ENCODE results near the gene KPNA4.

The KPNA4 gene

DNA sequence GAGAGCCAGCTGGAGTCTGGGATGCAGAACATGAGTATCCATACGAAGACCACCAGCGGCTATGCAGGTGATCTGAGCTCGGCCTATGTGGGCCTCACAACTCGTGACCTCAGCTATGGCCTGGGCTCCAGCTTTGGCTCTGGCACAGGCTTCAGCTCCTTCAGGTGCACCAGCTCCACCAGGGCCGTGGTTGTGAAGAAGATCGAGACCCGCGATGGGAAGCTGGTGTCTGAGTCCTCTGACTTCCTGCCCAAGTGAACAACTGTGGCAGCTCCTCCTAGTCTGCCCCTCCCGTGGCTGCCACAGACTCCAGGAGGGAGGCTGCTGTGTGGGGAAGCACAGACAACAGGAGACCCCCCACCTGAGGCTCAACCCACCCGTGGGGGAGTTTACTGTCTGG, 3.6 kb upstream of the KPNA4 start:
- peaks cover 5% of the 10 kb centered on the region for H3K4me1 ChIP-seq (ENCODE audit: control insufficient read depth, low read depth, low read length)
- no peak overlapping the region for H3K4me3 ChIP-seq (ENCODE audit: low read length)

DNA sequence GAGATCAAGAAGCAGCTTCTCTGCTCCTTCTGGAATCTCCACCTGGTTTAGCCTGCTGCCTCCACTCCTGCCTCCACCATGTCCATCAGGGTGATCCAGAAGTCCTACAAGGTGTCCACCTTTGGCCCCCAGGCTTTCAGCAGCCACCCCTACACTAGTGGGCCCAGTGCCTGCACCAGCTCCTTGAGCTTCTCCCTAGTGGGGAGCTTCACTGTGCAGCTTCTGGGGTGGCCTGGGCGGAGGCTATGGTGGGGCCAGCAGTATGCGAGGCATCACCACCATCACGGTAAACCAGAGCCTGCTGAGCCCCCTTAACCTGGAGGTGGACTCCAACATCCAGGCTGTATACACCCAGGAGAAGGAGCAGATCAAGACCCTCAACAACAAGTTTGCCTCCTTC, 2.4 kb upstream of the KPNA4 start:
- Histone ChIP-seq H3K4me1 (ENCODE audit: control insufficient read depth, low read depth, low read length) (peaks cover 11% of the 10 kb centered on the region), H3K27ac (ENCODE audit: low read length) (no peak overlapping the region), H3K9me3 (ENCODE audit: control insufficient read depth, low read depth, low read length) (no peaks in the 10 kb centered on the region), H3K36me3 (ENCODE audit: control insufficient read depth, low read depth, low read length) (peaks cover 6% of the 10 kb centered on the region), H3K4me3 (ENCODE audit: low read length) (no peak overlapping the region), H3K27me3 (ENCODE audit: control insufficient read depth, insufficient read depth, low read length) (peaks cover 7% of the 10 kb centered on the region), H3K9ac (ENCODE audit: low read length) (no peak overlapping the region)

More for the DNA sequence above, 3.6 kb upstream of the KPNA4 start:
- Histone ChIP-seq H3K9me3 (ENCODE audit: control insufficient read depth, low read depth, low read length) (no peaks in the 10 kb centered on the region), H3K27ac (ENCODE audit: low read length) (no peak overlapping the region), H3K36me3 (ENCODE audit: control insufficient read depth, low read depth, low read length) (no peaks in the 10 kb centered on the region), H3K9ac (ENCODE audit: low read length) (no peak overlapping the region), H3K27me3 (ENCODE audit: control insufficient read depth, insufficient read depth, low read length) (peaks cover 7% of the 10 kb centered on the region)

DNA sequence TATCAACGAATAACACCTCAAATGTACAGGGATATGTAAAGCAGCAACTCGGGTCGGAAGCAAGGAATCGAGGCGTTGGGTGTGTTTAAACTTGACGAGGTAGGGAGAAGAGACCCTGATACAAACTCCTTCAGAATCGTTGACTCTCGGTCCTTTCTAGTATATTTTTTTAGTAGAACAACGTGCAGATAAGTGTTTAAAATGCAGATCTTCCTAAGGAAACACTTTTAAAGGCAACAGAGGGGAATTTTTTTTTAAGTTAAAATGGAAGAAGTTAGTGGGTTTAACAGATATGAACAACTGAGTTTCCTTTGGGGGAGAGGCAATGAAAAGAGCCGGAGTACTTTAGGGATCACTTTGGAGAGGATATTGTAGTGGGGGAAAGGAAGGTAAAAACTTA, 1.1 kb upstream of the KPNA4 start:
- Histone ChIP-seq H3K4me1 (ENCODE audit: control insufficient read depth, low read depth, low read length) (peaks cover 17% of the 10 kb centered on the region), H3K9ac (ENCODE audit: low read length) (peak overlapping the region; percentile 79), H3K27ac (ENCODE audit: low read length) (no peak overlapping the region), H3K27me3 (ENCODE audit: control insufficient read depth, insufficient read depth, low read length) (peaks cover 7% of the 10 kb centered on the region), H3K36me3 (ENCODE audit: control insufficient read depth, low read depth, low read length) (peaks cover 12% of the 10 kb centered on the region), H3K9me3 (ENCODE audit: control insufficient read depth, low read depth, low read length) (no peaks in the 10 kb centered on the region), H3K4me3 (ENCODE audit: low read length) (peak overlapping the region; percentile 72)

DNA sequence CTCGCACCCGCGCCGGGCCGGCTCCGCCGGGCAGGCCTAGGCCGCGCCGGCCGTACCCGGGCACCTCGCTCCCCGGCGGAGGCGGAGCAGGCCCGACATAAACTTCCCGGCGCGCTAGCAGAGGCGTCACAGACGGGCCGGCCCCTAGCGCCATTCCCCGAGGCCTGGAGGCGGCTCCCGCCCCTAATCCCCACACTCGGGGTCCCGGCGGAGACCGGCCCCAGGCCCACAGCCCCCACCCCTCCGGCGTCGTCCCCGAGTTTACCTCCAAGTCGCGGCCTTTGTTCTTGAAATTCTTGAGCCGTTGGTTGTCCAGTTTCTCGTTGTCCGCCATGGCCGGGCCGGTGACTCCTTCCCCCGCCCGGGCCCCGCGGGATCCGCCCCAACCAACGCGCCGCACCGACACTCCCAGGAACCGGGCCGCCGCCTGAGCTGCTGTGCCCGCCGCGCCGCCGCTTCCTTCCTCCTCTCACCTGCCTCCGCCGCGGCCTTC, 376 bp downstream of the KPNA4 start:
- H3K4me3 ChIP-seq (ENCODE audit: low read length): peak overlapping the region; percentile 84
- no peak overlapping the region for H3K27ac ChIP-seq (ENCODE audit: low read length)
- peak overlapping the region; percentile 76 for H3K9ac ChIP-seq (ENCODE audit: low read length)
- no peaks in the 10 kb centered on the region for H3K9me3 ChIP-seq (ENCODE audit: control insufficient read depth, low read depth, low read length)
- peaks cover 17% of the 10 kb centered on the region for H3K4me1 ChIP-seq (ENCODE audit: control insufficient read depth, low read depth, low read length)
- peaks cover 12% of the 10 kb centered on the region for H3K36me3 ChIP-seq (ENCODE audit: control insufficient read depth, low read depth, low read length)
- H3K27me3 ChIP-seq (ENCODE audit: control insufficient read depth, insufficient read depth, low read length): peaks cover 7% of the 10 kb centered on the region

DNA sequence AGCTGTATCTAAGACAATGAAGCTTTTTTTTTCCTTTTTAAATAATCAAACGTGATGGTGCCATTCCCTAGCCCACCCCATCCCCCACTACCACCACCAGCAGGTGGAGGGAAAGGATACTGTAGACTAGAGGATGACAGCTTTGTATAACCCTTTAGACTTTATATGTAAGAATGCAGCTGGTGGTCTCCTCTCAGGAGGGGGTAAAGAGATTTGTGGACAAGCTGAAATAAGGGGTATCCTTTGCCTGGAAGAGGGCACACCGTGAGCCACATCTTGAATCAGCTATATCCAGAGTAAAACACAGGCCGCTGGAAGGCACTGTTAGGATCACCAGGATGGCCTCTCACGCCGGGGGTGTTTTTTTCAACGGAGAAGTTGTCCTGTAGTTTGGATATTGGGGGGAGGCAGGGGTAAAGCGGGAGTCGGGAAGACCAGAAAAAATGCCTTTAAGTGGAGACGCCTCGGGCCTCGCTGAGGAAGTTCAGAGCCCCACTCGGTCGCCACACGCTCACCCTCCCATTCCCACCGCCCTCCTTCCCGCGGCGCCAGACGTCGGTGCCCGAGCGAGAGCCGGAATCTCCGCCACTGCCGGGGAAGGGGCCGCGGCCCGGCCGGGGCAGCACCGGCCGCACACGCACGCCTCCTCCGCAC, 986 bp downstream of the KPNA4 start:
- H3K27ac ChIP-seq (ENCODE audit: low read length): no peak overlapping the region
- peaks cover 17% of the 10 kb centered on the region for H3K4me1 ChIP-seq (ENCODE audit: control insufficient read depth, low read depth, low read length)

DNA sequence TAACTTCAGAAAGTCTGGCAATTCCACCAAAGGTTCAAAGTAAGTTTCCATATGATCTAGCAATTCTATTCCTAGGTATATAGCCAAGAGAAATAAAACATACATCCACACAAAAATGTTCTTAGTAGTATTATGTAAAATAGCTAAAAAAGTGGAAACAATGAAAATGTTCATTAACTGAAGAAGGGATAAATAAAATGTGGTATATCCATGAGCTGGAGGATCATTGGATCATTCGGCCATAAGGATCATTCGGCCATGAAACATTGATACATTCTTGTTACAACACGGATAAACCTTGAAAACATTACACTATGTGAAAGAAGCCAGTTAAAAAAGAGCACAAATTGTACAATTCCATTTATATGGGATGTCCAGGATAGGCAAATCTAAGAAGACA, 2.4 kb downstream of the KPNA4 start:
- Histone ChIP-seq H3K4me1 (ENCODE audit: control insufficient read depth, low read depth, low read length) (peaks cover 17% of the 10 kb centered on the region), H3K27ac (ENCODE audit: low read length) (no peak overlapping the region), H3K27me3 (ENCODE audit: control insufficient read depth, insufficient read depth, low read length) (peaks cover 7% of the 10 kb centered on the region), H3K9me3 (ENCODE audit: control insufficient read depth, low read depth, low read length) (no peaks in the 10 kb centered on the region), H3K4me3 (ENCODE audit: low read length) (peak overlapping the region; percentile 84), H3K9ac (ENCODE audit: low read length) (no peak overlapping the region), H3K36me3 (ENCODE audit: control insufficient read depth, low read depth, low read length) (peaks cover 12% of the 10 kb centered on the region)

More for the DNA sequence above, 986 bp downstream of the KPNA4 start:
- Histone ChIP-seq H3K36me3 (ENCODE audit: control insufficient read depth, low read depth, low read length) (peaks cover 12% of the 10 kb centered on the region), H3K9ac (ENCODE audit: low read length) (peak overlapping the region; percentile 76), H3K9me3 (ENCODE audit: control insufficient read depth, low read depth, low read length) (no peaks in the 10 kb centered on the region), H3K27me3 (ENCODE audit: control insufficient read depth, insufficient read depth, low read length) (peaks cover 7% of the 10 kb centered on the region), H3K4me3 (ENCODE audit: low read length) (peak overlapping the region; percentile 84)

DNA sequence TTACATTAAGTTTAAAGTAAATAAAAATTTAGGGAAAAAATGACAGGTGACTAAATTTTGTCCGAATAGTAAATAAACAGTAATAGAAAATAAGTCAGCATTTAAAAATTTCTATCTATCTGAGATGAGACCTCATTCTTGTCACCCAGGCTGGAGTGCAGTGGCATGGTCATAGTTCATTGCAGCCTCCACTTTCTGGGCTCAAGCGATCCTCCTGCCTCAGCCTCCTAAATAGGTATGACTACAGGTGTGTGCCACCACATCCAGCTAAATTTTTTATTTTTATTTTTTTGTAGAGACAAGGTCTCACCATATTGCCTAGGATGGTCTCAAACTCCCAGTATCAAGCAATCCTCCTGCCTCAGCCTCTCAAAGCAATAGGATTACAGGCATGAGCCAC, 7.8 kb downstream of the KPNA4 start:
- Histone ChIP-seq H3K36me3 (ENCODE audit: control insufficient read depth, low read depth, low read length) (peaks cover 6% of the 10 kb centered on the region), H3K9me3 (ENCODE audit: control insufficient read depth, low read depth, low read length) (no peaks in the 10 kb centered on the region), H3K27me3 (ENCODE audit: control insufficient read depth, insufficient read depth, low read length) (no peaks in the 10 kb centered on the region)

DNA sequence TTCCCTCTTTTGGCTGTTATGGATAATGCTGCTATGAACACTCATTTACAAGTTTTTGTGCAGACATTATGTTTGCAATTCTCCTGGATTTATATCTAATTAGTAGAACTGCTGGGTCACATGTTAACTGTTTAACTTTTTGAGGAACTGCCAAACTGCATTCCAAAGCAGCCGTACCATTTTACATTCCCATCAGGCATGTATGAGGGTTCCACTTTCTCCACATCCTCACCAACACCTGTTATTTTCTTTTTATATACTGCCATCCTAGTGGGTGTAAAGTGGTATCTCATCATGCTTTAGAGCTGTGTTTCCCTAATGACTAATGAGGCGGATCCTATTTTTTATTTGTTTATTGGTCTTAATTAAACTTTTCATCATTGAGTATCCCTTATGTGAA, 9.2 kb downstream of the KPNA4 start:
- H3K9me3 ChIP-seq (ENCODE audit: control insufficient read depth, low read depth, low read length): peaks cover 1% of the 10 kb centered on the region
- no peak overlapping the region for H3K9ac ChIP-seq (ENCODE audit: low read length)
- H3K36me3 ChIP-seq (ENCODE audit: control insufficient read depth, low read depth, low read length): no peaks in the 10 kb centered on the region
- no peaks in the 10 kb centered on the region for H3K27me3 ChIP-seq (ENCODE audit: control insufficient read depth, insufficient read depth, low read length)
- H3K4me1 ChIP-seq (ENCODE audit: control insufficient read depth, low read depth, low read length): peaks cover 24% of the 10 kb centered on the region
- no peak overlapping the region for H3K4me3 ChIP-seq (ENCODE audit: low read length)
- no peak overlapping the region for H3K27ac ChIP-seq (ENCODE audit: low read length)

More for the DNA sequence above, 7.8 kb downstream of the KPNA4 start:
- Histone ChIP-seq H3K9ac (ENCODE audit: low read length) (no peak overlapping the region), H3K27ac (ENCODE audit: low read length) (no peak overlapping the region), H3K4me1 (ENCODE audit: control insufficient read depth, low read depth, low read length) (peaks cover 28% of the 10 kb centered on the region), H3K4me3 (ENCODE audit: low read length) (no peak overlapping the region)

DNA sequence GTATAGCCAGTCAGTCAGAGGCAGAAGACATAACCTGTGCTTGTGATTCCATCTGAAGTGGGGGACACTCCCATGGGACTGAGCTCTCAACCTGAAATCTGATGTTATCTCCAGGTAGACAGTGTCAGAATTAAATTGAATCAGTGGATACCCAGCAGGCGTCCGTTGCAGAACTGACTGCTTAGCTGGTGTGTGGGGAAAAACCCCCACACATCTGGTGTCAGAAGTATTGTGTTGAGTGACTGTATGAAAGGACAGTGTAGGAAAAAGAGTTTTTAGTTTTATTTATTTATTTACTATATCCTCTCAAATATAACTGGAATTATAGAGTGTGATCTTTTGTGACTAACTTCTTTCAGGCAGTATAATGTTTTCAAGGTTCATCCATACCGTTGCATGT, 10.4 kb downstream of the KPNA4 start:
- H3K27me3 ChIP-seq (ENCODE audit: control insufficient read depth, insufficient read depth, low read length): no peaks in the 10 kb centered on the region
- no peaks in the 10 kb centered on the region for H3K36me3 ChIP-seq (ENCODE audit: control insufficient read depth, low read depth, low read length)
- no peak overlapping the region for H3K27ac ChIP-seq (ENCODE audit: low read length)
- H3K9ac ChIP-seq (ENCODE audit: low read length): no peak overlapping the region
- no peak overlapping the region for H3K4me3 ChIP-seq (ENCODE audit: low read length)
- peaks cover 24% of the 10 kb centered on the region for H3K4me1 ChIP-seq (ENCODE audit: control insufficient read depth, low read depth, low read length)
- H3K9me3 ChIP-seq (ENCODE audit: control insufficient read depth, low read depth, low read length): peaks cover 7% of the 10 kb centered on the region

DNA sequence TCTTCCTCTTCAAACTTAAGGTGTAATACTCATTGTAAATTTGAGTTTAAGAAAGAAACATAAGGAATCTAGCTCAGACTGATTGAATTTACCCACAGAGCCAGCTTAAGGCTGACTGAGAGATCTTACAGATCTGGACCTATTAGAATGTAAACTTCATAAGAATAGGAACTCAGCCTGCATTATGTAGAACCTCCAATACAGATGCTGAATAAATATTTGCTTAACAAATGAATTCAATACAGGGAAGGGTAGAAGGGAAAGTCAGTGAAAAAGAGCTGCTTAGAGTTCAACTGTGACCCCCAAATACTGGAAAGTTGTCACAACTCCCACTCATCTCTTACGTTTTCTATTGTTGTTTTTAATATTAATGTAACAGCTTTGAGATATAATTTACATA, 11.5 kb downstream of the KPNA4 start:
- no peak overlapping the region for H3K4me3 ChIP-seq (ENCODE audit: low read length)
- H3K9ac ChIP-seq (ENCODE audit: low read length): no peak overlapping the region
- peaks cover 7% of the 10 kb centered on the region for H3K9me3 ChIP-seq (ENCODE audit: control insufficient read depth, low read depth, low read length)
- H3K4me1 ChIP-seq (ENCODE audit: control insufficient read depth, low read depth, low read length): peaks cover 24% of the 10 kb centered on the region
- H3K27ac ChIP-seq (ENCODE audit: low read length): no peak overlapping the region
- H3K36me3 ChIP-seq (ENCODE audit: control insufficient read depth, low read depth, low read length): no peaks in the 10 kb centered on the region
- H3K27me3 ChIP-seq (ENCODE audit: control insufficient read depth, insufficient read depth, low read length): no peaks in the 10 kb centered on the region

DNA sequence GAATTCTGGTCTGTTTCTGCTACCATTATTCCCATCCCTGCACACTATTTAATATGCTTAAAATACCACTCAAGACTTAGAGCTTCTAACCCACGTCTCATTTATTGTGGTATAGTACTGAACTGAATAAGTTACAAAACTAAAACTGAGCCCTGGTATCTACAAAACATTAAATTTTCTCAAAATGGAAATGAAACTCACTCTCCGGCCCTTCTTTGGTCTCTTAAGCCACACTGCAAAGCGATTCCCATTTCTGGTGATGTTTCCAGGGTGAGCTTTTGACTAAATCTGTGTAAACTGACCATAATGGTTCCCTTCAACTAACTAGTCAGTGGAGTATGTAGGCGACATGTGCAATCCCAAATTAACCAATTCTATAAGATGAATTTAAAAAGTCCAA, 18.6 kb downstream of the KPNA4 start:
- Histone ChIP-seq H3K36me3 (ENCODE audit: control insufficient read depth, low read depth, low read length) (no peaks in the 10 kb centered on the region), H3K9ac (ENCODE audit: low read length) (no peak overlapping the region), H3K27me3 (ENCODE audit: control insufficient read depth, insufficient read depth, low read length) (no peaks in the 10 kb centered on the region), H3K27ac (ENCODE audit: low read length) (no peak overlapping the region), H3K9me3 (ENCODE audit: control insufficient read depth, low read depth, low read length) (peaks cover 7% of the 10 kb centered on the region), H3K4me3 (ENCODE audit: low read length) (no peak overlapping the region), H3K4me1 (ENCODE audit: control insufficient read depth, low read depth, low read length) (no peaks in the 10 kb centered on the region)

DNA sequence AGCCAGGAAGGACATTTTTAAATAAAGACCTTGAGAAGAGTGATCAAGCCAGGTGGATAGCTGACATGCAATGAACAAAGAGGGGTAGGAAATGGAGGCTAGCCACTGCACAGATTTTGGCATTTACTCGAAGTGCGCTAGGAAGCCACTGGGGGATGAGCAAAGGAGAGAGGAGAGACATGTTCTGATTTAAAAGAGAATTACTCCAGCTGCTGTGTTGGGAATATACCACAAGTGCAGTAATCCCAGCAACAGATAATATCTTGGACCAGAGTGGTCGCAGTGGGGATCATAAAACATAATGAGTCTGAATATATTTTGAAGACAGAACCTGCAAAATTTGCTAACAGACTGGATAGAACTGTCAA, 19.9 kb downstream of the KPNA4 start:
- Histone ChIP-seq H3K9ac (ENCODE audit: low read length) (no peak overlapping the region), H3K27me3 (ENCODE audit: control insufficient read depth, insufficient read depth, low read length) (no peaks in the 10 kb centered on the region), H3K27ac (ENCODE audit: low read length) (no peak overlapping the region), H3K4me1 (ENCODE audit: control insufficient read depth, low read depth, low read length) (no peaks in the 10 kb centered on the region), H3K36me3 (ENCODE audit: control insufficient read depth, low read depth, low read length) (no peaks in the 10 kb centered on the region), H3K9me3 (ENCODE audit: control insufficient read depth, low read depth, low read length) (no peaks in the 10 kb centered on the region), H3K4me3 (ENCODE audit: low read length) (no peak overlapping the region)
